HFFc6 (cell line): ENCODE results near the gene SIDT2. TPM values are rescaled to one million over a fixed set of nuclear protein-coding genes. Genes with fewer than 3 reads are reported as not detected.

Experiments used
- DNase-seq: peaks from one replicate; pipeline ENCODE4 v3.0.0-alpha.2; 2018
- H3K27ac Mint-ChIP-seq: 2 replicates; pipeline ENCODE4 v1.8.0; 2020; ENCODE audit warnings: mild to moderate bottlenecking, mixed read lengths
- H3K27me3 Mint-ChIP-seq: 2 replicates; pipeline ENCODE4 v1.8.0; 2021; ENCODE audit warnings: mild to moderate bottlenecking, moderate library complexity, mixed read lengths; ENCODE audit not compliant: insufficient read depth
- H3K36me3 Mint-ChIP-seq: 2 replicates; pipeline ENCODE4 v1.8.0; 2021; ENCODE audit warnings: low read depth, mixed read lengths
- H3K4me1 Mint-ChIP-seq: 2 replicates; pipeline ENCODE4 v1.8.0; 2020; ENCODE audit warnings: low read depth, mixed read lengths
- H3K4me3 Mint-ChIP-seq: 2 replicates; pipeline ENCODE4 v1.8.0; 2020; ENCODE audit warnings: mild to moderate bottlenecking, moderate library complexity, mixed read lengths
- H3K9me3 Mint-ChIP-seq: 2 replicates; pipeline ENCODE4 v1.8.0; 2020; ENCODE audit warnings: mild to moderate bottlenecking, mixed read lengths
- total RNA-seq, 6 experiments: library from RNA; stranded (reverse); fragmentation: NEBNext Ultra II Directional; extraction: Animal tissue kit (Norgen Biotek cat#: 25700); gene quantifications; 2 replicates in 1 of 6; 3 replicates in 5 of 6; pipeline ENCODE4 v1.2.3, GENCODE V29; 2021
- TF ChIP-seq, protein P1 (sequence below): fragments of 200-600 bp; sonication (generic); IDR thresholded peaks from 2 replicates; pipeline ENCODE4 v1.5.0; 2021; ENCODE audit warnings: antibody characterized with exemption, mild to moderate bottlenecking

SIDT2 gene
- total RNA-seq, 6 experiments from 2014 or later, result 33.9 to 53.9 (median 37.7) TPM

DNA sequence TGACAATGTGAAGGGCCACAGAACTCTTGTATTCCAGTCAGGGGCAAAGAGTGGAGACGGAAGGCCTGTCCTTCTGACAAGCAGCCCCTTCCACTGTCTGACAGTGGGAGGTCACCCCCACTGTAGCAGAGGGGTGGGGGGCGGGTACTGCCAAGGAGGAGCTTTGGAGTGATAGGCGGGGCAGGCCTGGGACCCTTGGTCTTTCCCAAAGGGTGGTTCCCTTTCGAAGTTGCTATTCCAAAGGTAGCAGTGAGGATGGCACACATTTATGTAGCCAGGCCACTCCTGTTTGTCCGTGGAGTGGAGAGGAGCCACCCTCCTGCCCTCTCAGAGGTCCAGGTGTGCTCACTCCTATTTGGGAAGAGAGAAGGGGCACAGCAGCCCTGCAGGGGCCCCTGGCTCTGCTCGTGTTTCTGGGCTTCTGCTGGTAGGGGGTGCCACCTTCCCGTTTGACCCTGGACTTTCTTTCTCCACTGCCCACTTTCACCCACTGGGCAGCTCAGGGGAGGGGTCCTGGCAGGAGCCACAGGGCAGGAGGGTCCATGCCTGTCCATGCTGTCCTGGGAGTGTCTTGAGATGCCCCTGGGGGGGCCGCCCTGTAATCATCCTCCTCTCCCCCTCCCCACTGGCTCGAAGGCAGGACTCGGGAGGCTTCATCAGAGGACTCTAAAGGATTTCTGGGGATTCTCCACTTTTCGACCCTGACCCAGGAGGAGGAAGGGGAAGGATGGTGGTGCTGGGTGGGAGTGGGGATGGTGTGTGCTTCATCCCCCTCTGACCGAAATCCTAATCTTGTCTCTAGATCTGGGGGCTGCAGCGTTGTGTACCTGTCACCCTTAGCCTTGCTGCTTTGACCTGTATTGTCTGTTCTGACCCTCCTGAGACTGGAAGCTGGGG lies 21.6 kb downstream of the SIDT2 start:
- peaks cover 5% of the 10 kb centered on the region for H3K27me3 Mint-ChIP-seq
- TF ChIP-seq, protein P1, sequence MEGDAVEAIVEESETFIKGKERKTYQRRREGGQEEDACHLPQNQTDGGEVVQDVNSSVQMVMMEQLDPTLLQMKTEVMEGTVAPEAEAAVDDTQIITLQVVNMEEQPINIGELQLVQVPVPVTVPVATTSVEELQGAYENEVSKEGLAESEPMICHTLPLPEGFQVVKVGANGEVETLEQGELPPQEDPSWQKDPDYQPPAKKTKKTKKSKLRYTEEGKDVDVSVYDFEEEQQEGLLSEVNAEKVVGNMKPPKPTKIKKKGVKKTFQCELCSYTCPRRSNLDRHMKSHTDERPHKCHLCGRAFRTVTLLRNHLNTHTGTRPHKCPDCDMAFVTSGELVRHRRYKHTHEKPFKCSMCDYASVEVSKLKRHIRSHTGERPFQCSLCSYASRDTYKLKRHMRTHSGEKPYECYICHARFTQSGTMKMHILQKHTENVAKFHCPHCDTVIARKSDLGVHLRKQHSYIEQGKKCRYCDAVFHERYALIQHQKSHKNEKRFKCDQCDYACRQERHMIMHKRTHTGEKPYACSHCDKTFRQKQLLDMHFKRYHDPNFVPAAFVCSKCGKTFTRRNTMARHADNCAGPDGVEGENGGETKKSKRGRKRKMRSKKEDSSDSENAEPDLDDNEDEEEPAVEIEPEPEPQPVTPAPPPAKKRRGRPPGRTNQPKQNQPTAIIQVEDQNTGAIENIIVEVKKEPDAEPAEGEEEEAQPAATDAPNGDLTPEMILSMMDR, result no peak
- peaks cover 70% of the 10 kb centered on the region for H3K4me1 Mint-ChIP-seq
- DNase-seq, result no peak
- peak overlapping the region; percentile 95 for H3K27ac Mint-ChIP-seq
- peak overlapping the region; percentile 93 for H3K4me3 Mint-ChIP-seq
- H3K9me3 Mint-ChIP-seq, result no peaks in the 10 kb centered on the region
- H3K36me3 Mint-ChIP-seq, result peaks cover 45% of the 10 kb centered on the region

DNA sequence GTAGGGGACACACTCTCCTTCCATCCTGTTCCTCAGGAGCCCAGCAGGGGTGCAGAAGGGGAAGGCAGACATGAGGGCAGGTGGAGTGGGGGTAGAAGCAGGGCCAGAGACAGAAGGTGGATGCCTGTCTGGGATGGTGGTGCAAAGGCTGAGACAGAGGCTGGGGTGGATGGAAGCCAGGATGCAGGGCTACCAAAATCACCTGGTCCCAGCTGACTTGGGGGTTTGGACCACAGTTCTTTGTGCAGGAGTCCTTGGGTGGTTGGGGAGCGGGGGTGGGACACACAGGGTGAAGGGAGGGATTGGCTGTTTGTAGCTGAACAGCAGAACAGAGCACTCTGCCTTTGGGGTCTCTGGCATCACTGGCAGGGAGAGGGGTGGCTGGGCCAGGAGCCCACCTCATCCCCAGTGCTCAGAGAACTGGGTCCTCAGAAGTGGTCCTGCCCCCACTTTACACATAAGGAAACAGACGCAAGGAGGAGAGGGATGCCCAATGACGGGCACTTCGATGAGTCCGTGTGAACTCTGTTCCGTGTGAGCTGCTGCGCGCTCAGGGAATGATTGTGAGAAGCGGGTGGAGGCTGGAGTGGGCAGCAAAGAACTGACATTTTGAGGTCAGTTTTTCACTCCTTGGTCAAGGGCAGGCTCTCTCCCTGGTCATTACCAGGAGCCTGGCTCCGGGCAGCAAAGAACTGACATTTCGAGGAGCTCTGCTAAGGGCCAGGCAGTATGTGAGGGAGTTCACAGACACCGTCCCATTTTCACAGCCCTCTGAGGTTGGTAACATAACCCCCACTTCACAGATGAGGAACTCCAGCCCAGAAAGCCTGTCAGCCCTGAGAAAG lies 22.5 kb downstream of the SIDT2 start:
- TF ChIP-seq, protein P1, result no peak; the same call in 1 of the 2 replicates
- no peaks in the 10 kb centered on the region for H3K9me3 Mint-ChIP-seq
- H3K4me1 Mint-ChIP-seq, result peaks cover 79% of the 10 kb centered on the region
- H3K36me3 Mint-ChIP-seq, result peaks cover 42% of the 10 kb centered on the region
- peak overlapping the region; percentile 93 for H3K4me3 Mint-ChIP-seq
- no peak for DNase-seq
- H3K27ac Mint-ChIP-seq, result peak overlapping the region; percentile 95
- H3K27me3 Mint-ChIP-seq, result peaks cover 7% of the 10 kb centered on the region

DNA sequence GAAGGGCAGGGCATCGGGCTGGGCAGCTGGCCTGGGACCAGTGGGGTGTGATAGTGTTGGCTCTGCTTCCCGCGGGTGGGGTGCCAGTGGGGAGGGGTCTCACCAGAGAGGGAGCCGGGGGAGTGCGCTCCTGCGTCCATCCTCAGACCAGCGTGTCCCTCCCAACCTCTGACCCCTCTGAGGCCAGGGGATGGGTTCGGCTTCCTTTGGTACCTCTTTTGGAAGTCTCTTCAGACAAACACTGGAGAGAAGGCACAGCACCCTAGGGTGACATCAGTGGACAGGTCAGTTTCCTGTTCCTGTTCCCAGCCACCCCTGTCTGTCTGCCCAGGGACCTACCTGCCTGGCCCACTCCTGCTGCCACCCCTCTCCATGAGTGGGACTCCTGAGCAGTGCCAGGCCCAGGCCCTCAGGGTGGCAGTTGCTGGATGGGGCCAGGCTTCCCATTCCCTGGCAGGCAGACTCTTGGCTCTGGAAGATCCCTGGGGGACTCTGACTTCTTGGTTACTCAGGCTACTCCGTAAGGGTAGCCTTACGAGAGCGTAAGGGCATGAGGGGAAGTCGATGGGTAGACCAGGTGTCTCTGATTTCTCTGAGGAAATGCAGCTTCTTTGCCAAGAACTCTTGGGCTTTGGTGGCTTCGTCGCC lies 23.2 kb downstream of the SIDT2 start:
- Mint-ChIP-seq H3K4me1 (peaks cover 82% of the 10 kb centered on the region), H3K27me3 (peaks cover 7% of the 10 kb centered on the region), H3K36me3 (peaks cover 37% of the 10 kb centered on the region), H3K27ac (peak overlapping the region; percentile 95), H3K9me3 (no peaks in the 10 kb centered on the region), H3K4me3 (peak overlapping the region; percentile 93)
- TF ChIP-seq, protein P1, result no peak
- no peak for DNase-seq

DNA sequence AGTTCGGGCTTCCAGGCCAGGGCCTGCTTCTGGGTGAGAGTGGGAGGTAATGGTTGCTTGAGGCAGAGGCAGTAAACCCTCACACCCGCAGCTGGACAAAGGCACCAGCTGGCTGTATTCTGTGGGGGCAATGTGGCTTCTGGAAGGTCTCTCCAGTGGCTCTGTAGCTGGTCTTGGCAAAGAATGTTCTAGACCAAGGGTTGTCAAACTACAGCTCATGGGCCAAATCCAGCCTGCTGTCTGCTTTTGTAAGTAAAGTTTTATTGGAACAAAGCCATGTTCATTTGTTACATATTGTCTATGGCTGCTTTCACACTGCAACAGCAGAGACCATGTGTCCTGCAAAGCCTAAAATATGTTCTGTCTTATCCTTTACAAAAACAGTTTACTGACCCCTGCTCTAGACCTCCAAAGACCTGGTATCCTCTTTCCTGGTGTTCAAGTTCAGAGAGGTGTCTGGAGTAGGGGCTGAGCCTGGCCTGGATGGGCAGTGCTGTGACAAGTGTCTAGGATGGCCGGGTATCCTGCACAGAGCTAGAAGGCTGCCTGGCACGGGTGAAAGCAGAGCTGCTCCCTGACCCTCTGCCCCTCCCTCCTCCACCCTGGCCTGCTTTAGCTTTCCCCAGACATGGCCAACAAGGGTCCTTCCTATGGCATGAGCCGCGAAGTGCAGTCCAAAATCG lies 24.0 kb downstream of the SIDT2 start:
- peak overlapping the region; percentile 95 for H3K27ac Mint-ChIP-seq

More for the DNA sequence above, 24.0 kb downstream of the SIDT2 start:
- no peaks in the 10 kb centered on the region for H3K9me3 Mint-ChIP-seq
- no peak for DNase-seq
- H3K36me3 Mint-ChIP-seq, result peaks cover 37% of the 10 kb centered on the region
- H3K4me3 Mint-ChIP-seq, result peak overlapping the region; percentile 93
- TF ChIP-seq, protein P1, result no peak
- H3K27me3 Mint-ChIP-seq, result peaks cover 7% of the 10 kb centered on the region
- H3K4me1 Mint-ChIP-seq, result peaks cover 78% of the 10 kb centered on the region
